AG09309 (cell line): ENCODE data around the gene SAP30L.

Experiments
- DNase-seq: peaks from one replicate; pipeline ENCODE4 v3.0.0-alpha.2; 2010; ENCODE audit warnings: low read depth
- H3K4me3 ChIP-seq: 2 replicates; pipeline ENCODE4 v1.5.1; 2011; ENCODE audit warnings: mild to moderate bottlenecking, low read depth, low read length, moderate library complexity; ENCODE audit not compliant: control insufficient read depth
- TF ChIP-seq, protein P1 (sequence below): IDR thresholded peaks from 2 replicates; pipeline ENCODE4 v1.5.1; 2011; ENCODE audit warnings: mild to moderate bottlenecking, low read depth, low read length, inconsistent platforms; ENCODE audit not compliant: insufficient read depth, control insufficient read depth; ENCODE audit errors: missing control alignments

The SAP30L gene

DNA sequence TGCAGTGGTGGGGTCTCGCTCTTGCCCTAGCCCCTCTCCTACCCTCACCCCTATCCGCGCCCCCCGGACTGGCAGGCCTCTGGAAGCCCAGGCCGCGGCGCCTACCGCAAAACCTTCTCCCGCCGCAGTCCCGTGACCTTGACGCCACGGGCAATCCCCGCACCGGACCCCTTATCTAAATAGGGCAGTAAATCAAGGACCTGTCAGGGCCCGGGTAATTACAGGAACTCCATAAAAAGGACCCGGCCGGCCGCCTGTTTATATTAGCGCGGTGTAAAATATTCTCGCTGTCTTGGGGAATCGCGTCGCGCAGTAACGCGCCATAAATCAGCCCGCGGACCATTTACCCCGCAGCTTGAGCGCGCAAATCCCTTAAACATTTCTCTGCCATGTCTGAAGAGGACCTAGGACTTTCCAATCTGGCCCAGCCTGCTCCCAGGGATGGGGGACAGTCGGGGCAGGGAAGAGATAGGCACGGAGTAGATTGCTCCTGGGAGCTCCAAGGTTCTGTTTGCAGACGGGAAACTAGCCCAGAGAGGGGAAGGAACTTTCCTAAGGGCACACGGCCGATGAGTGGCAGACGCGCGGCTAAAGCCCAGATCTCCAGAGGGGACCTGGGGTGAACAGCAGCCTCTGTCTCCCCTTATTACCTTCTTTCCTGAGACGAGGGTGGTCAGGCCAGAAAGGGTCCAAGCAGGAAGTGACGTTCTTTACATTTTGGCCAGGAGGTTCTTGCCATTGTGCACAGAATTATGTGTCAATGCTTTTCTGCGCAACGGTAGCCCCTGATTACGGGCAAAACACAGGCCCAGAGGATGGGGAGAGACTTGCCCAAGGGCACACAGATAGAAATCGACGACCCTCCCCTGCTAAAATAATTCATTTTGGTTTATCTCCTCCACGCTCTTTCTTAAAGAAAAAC is 37.0 kb downstream of the SAP30L start:
- DNase-seq = no peak
- TF ChIP-seq, protein P1, sequence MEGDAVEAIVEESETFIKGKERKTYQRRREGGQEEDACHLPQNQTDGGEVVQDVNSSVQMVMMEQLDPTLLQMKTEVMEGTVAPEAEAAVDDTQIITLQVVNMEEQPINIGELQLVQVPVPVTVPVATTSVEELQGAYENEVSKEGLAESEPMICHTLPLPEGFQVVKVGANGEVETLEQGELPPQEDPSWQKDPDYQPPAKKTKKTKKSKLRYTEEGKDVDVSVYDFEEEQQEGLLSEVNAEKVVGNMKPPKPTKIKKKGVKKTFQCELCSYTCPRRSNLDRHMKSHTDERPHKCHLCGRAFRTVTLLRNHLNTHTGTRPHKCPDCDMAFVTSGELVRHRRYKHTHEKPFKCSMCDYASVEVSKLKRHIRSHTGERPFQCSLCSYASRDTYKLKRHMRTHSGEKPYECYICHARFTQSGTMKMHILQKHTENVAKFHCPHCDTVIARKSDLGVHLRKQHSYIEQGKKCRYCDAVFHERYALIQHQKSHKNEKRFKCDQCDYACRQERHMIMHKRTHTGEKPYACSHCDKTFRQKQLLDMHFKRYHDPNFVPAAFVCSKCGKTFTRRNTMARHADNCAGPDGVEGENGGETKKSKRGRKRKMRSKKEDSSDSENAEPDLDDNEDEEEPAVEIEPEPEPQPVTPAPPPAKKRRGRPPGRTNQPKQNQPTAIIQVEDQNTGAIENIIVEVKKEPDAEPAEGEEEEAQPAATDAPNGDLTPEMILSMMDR = no peak
- no peak overlapping the region for H3K4me3 ChIP-seq

DNA sequence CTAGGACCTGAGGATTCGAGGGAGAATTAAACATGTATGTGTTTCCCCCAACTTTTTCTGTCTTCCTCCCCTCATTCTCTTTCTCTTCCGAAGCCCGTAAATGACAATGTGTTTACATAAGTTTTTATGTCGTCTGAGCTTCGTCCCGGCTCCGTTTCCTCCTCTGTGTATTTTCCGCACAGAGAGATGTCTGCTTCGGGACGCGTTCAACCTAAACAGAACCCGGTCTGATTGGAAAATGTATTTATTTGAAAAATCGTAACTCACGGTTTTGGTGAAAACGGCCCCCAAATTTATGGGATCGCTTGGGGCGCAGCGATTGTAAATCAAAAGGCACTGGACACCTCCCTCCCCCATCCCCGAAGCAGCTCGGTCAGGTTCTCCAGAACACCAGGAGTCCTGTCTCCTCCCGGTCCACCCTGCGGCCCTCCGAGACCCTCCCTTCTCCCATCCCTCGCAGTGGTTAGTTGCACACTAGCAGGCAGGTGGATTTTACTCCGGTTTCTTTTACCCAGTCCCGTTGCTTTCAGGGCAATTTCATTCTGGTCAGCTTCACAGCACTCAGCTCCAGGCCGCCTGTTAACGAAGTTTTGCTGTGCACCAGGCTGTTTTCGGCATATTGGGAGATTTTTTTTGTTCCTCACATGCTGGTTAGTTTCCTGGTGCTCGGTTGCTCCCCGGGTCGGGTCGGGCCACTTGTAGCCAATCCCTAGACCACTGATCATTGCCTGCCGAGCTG is 38.0 kb downstream of the SAP30L start:
- H3K4me3 ChIP-seq = no peak overlapping the region
- DNase-seq = no peak
- TF ChIP-seq, protein P1 = no peak

DNA sequence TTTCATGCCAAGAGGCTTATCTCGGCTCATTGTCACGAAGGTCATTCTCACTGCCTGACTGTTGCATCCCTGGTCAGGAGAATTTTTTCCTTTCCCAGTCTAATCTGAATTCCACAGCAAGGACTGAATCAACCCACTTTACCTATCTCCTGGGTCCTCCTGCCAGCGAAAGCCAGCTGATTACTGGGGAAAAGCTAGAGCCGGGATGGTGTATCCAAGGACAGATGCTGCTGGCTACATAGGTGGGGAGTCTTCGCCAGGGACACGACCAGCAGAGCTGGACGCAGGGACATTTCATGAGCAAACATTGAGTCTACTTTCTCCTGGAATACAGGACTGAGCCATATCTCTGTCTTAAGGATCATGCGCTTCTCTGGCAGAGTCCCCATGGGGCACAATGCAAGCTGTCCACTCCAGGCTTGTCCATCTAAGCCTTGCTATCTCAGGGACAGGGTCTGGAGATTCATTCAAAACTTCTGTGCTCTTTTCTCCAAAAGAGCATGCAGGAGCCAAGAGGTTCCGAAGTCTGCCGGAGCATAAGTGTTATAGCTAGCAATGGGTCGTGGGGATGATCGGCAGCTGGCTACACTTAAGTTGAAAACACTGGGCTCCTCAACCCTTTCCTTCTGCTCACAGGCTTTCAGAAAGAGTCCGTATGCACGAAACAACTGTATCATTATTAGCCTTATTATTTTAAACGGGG is 38.7 kb downstream of the SAP30L start:
- TF ChIP-seq, protein P1 = no peak
- no peak overlapping the region for H3K4me3 ChIP-seq
- DNase-seq = no peak

DNA sequence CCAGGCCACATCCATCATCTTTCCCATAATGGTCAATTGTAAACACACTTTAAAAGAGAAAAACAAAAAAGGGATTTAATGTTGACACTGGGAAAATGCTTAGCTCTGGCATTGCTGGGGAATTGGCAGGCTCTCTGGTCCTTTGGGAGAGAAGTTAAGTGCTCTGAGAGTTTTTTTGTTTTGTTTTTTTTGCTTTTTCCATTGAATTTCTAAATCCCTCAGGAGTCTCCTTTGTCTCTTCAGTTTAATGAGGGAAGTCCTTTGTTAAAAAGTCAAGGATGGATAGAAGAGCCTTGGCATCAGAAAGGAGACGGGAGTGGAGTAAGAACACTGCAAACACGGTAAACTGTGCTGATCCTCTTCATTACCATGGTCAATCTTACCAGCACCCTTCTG is 39.3 kb downstream of the SAP30L start:
- TF ChIP-seq, protein P1 = no peak
- DNase-seq = no peak
- H3K4me3 ChIP-seq = no peak overlapping the region

DNA sequence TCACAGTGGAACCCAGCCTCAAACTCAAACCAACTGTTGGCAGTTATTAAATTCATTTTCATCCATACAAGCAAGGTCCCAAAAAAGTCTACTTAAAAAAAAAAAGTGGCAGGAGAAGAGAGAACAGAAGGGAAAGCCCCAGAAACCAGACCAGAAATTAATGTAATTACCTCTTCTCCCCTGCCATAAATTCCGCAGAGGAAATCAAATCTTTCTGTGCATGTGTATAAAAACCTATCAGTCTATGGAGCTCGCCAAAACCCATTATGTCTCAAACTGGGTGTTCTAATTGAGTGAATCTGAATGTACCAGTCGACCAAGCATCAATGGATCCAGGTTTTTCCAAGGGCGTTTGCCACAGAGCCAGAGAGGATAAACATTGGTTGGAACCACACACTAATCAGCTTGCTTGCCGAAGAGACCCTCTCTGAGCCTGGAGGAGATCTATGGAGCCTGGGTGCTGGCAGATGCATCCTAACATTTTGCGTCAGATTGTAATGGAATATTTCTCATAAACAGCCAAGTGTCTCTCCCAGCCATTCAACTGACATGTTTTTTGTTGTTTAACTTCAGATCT is 40.1 kb downstream of the SAP30L start:
- H3K4me3 ChIP-seq = no peak overlapping the region
- TF ChIP-seq, protein P1 = no peak
- no peak for DNase-seq

DNA sequence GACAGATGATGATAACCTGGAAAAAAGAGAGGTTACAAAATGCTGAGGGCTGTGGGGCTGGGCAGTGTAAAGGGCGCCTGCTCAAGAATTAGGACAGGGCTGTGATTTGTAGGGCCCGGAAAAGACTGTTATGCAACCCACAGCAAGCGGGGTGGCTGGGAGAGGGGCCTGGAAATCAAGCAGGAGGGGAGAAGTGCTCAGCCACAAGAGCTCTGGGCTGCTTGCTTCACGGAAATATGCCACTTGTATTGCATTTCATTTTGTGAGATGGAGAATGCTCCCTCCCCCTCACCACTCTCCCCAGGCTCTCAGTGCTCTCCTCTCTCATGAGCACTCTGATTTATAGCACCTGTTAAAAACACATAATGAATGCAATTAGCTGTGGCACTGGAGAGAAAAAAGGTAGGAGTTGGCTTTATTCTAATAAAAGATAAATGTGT is 40.6 kb downstream of the SAP30L start:
- no peak for DNase-seq
- no peak overlapping the region for H3K4me3 ChIP-seq
- TF ChIP-seq, protein P1 = no peak
